ENCODE data around the gene MFRP.

Gene MFRP

GRCh38 chr11:119316016-119316728 lies 30.3 kb downstream of the MFRP start:
- no peak for DNase-seq

GRCh38 chr11:119315131-119316015 lies 31.1 kb downstream of the MFRP start:
- DNase-seq, result no peak

- DNase-seq, result no peak
These were observed 31.8 kb downstream of the MFRP start for GRCh38 chr11:119314726-119315125.

GRCh38 chr11:119310682-119311052 lies 35.8 kb downstream of the MFRP start:
- no peak for DNase-seq

- no peak for DNase-seq
These were observed 36.4 kb downstream of the MFRP start for GRCh38 chr11:119309953-119310681.

GRCh38 chr11:119309411-119309810 lies 37.1 kb downstream of the MFRP start:
- DNase-seq, result no peak

GRCh38 chr11:119307974-119308373 lies 38.5 kb downstream of the MFRP start:
- DNase-seq, result no peak

- DNase-seq, result no peak
These were observed 39.3 kb downstream of the MFRP start for GRCh38 chr11:119307219-119307618.

GRCh38 chr11:119306373-119306890 lies 40.1 kb downstream of the MFRP start:
- no peak for DNase-seq

- no peak for DNase-seq
These were observed 40.7 kb downstream of the MFRP start for GRCh38 chr11:119305556-119306372.

- no peak for DNase-seq
These were observed 43.2 kb downstream of the MFRP start for GRCh38 chr11:119303227-119303718.

GRCh38 chr11:119300198-119300964 lies 46.1 kb downstream of the MFRP start:
- DNase-seq, result no peak

- no peak for DNase-seq
These were observed 47.1 kb downstream of the MFRP start for GRCh38 chr11:119299416-119299815.

GRCh38 chr11:119298726-119299125 lies 47.8 kb downstream of the MFRP start:
- no peak for DNase-seq

GRCh38 chr11:119297938-119298337 lies 48.6 kb downstream of the MFRP start:
- DNase-seq, result no peak

GRCh38 chr11:119295178-119295577 lies 51.3 kb downstream of the MFRP start:
- DNase-seq, result no peak

GRCh38 chr11:119293461-119293860 lies 53.0 kb downstream of the MFRP start:
- no peak for DNase-seq

GRCh38 chr11:119290894-119291497 lies 55.5 kb downstream of the MFRP start:
- DNase-seq, result no peak

All from NCI-H1694 treated with DMSO at 0.1 percent for 48 hours (cell line).